Posterior cingulate gyrus (tissue), 11 donors: ENCODE measurements around the gene CDH4.

Source experiments
- DNase-seq, 10 donors: peaks; one replicate each; pipeline versions ENCODE4 v3.0.0 to v3.0.0-alpha.2; 2020 to 2021; ENCODE audit warnings: mixed read lengths in 3 of 10
- intact Hi-C: fragments of 100-400 bp; cut with DNase I; formaldehyde crosslinking; loops from one replicate; pipeline ENCODE4 v1.15.1; 2023

The CDH4 gene

GRCh38 chr20:61929561-61929960 is 677.5 kb downstream of the CDH4 start:
- intact Hi-C loops = no loop called here
- peak in 4 of 10 donors; percentile 10 to 59 (median 31) for DNase-seq

GRCh38 chr20:61929971-61930666 is 678.1 kb downstream of the CDH4 start:
- intact Hi-C loops = no loop called here
- peak in 4 of 10 donors; percentile 19 to 67 (median 52) for DNase-seq

- intact Hi-C loops = no loop called here
- peak in 6 of 10 donors; percentile 1 to 87 (median 44) for DNase-seq
Observed at GRCh38 chr20:61930776-61931475, 678.9 kb downstream of the CDH4 start.

- peak in 4 of 10 donors; percentile 2 to 18 (median 7) for DNase-seq
- intact Hi-C loops = no loop called here
Observed at GRCh38 chr20:61931476-61932198, 679.6 kb downstream of the CDH4 start.

DNA sequence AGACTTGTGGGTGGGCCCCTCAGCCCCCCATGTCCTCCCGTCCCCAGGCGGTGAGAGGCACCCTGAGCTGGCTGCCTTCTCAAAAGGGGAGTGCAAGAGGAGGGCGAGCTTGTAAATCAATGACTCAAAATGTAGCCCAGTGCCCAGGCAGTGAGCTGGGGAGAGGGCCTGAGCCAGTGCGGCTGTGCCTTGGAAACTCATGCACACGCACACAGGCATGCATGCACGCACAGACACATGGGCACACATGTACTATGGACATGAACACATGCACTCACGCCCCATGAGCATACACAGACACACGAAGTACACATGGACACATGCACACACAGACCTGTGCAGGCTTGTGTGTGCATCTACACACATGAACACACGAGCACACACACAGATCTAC is 680.1 kb downstream of the CDH4 start:
- peak in 6 of 10 donors; percentile 1 to 39 (median 18) for DNase-seq
- intact Hi-C loops = no loop called here

- intact Hi-C loops = no loop called here
- peak in 5 of 10 donors; percentile 7 to 77 (median 67) for DNase-seq
Observed at GRCh38 chr20:61932711-61933480, 680.8 kb downstream of the CDH4 start.

DNA sequence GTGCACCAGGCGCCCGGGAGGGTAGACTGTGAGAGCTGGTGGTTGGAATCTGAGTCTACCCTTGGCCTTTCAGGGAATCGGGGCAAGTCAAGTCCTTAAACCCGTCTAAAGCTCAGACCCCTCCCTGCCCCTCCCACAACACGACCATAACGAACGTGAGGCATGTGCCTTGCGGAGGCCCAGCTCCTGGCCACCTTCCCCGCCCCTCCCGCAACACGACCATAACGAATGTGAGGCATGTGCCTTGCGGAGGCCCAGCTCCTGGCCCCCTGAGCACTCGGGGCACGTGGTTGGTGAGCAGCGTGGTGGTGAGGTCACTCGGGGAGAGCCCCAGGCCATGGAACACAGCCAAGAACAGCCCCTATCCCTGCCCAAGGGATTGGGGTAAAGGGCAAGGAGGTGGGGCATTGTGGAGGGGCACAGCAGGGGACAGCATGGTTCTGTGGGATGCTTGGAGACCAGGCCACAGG is 681.5 kb downstream of the CDH4 start:
- DNase-seq = peak in 3 of 10 donors; percentile 7 to 67 (median 16)
- intact Hi-C loops = no loop called here

DNA sequence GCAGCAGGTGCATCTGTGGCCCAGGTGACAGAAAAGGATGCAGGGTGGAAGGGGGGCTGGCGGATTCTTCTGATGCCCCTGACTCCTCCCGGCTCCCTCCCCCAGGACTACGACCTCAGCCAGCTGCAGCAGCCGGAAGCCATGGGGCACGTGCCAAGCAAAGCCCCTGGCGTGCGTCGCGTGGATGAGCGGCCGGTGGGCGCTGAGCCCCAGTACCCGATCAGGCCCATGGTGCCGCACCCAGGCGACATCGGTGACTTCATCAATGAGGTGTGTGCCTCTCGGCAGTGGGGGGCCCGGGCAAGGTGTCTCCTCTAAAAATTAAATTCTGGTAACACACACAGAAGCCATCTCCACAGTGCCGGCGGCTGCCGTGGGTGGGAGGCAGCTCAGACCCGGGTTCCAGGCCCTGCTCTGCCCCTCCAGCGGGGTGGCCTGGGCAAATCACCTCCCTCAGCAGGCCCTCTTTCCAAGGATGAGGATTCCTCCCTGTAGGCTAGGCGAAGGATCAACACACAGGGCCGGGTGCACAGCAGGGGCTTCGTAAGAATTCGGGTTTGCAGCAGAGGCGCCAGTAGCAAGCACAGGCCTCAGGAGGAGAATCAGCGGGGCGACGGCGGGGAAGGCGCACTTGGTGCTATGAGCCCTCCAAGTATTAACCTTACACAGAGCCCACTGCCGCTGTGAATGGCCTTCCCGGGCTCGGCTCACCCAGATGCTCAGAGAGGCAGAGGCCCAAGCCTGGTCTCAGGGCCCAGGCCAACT is 682.1 kb downstream of the CDH4 start:
- DNase-seq = peak in 5 of 10 donors; percentile 7 to 71 (median 61)
- intact Hi-C loops = no loop called here

GRCh38 chr20:61934716-61935530 is 682.9 kb downstream of the CDH4 start:
- intact Hi-C loops = no loop called here
- DNase-seq = peak in 5 of 10 donors; percentile 3 to 63 (median 37)

GRCh38 chr20:61935926-61936700 is 684.1 kb downstream of the CDH4 start:
- intact Hi-C loops = no loop called here
- peak in 3 of 10 donors; percentile 18 to 49 (median 39) for DNase-seq

GRCh38 chr20:61936701-61937131 is 684.7 kb downstream of the CDH4 start:
- intact Hi-C loops = no loop called here
- peak in 5 of 10 donors; percentile 4 to 81 (median 58) for DNase-seq

GRCh38 chr20:61937146-61937962 is 685.3 kb downstream of the CDH4 start:
- peak in 5 of 10 donors; percentile 4 to 83 (median 36) for DNase-seq

DNA sequence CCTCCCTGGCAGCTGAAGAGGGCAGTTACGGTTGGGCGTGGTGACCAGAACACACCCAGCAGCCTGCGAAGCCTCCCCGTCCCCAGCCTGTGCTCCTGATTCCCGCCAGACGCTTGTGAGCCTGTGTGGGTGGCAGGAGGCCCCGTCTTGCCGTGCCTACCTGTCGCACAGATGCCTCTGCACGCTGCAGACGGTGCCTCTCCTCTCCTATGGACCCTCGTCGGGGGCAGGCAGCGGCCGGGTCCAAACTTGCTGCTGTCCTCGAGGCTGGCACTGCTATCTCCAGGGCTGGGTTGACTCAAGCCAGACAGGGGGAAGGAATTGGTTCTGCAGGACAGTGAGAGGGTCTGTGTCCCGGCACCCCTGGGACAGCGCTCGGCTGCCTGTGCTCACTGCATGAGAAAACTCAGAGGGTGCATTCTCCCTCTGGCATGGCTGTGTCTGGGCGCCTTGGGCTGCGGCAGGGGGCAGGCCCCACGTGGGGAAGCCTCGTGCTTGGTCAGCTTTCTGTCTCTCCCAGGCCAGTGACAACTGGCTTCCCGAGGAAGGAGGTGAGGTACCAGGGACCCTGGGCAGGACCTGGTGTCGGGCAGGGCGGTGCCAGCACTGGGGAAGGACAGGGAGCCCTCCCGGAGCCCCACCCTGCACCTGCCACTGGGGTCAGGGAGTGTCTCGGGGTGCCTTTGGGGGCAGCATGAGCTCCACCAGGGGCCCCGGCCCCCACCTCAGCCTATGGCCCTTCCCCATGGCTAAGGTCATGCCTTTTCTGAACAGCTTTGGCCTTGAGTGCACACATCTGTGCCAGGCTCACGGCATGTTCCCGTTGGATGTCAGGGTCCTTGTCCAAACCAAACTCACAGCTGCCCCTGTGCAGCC is 686.1 kb downstream of the CDH4 start:
- peak in 6 of 10 donors; percentile 4 to 83 (median 38) for DNase-seq
- intact Hi-C loops = no loop called here

More at GRCh38 chr20:61937146-61937962, 685.3 kb downstream of the CDH4 start:
- intact Hi-C loops = no loop called here

- intact Hi-C loops = no loop called here
- DNase-seq = peak in 4 of 10 donors; percentile 6 to 75 (median 60)
Observed at GRCh38 chr20:61938839-61939690, 687.0 kb downstream of the CDH4 start.
